Occipital lobe (tissue), 1 donor: Measurements from ENCODE around the gene PROB1. TPM values are rescaled to one million over a fixed set of nuclear protein-coding genes. Genes with fewer than 3 reads are reported as not detected.

ENCODE experiments used
- total RNA-seq: library from RNA; depleted of rRNA; stranded (reverse); fragments of >200 nt; gene quantifications from one replicate; pipeline ENCODE4 v1.2.3, GENCODE V29; 2014

PROB1 gene
- total RNA-seq, 1 donor from 2014 or later: 0.16 TPM

Other genes starting within 250 kb of the PROB1 start
- gene SIL1, start 196.7 kb downstream of the PROB1 start, total RNA-seq: 11.7 TPM
- 769 TPM for gene MATR3, start 101.4 kb downstream of the PROB1 start, total RNA-seq
- gene PAIP2, start 53.2 kb downstream of the PROB1 start, total RNA-seq: 111 TPM
- gene SLC23A1, start 11.8 kb downstream of the PROB1 start, total RNA-seq: not detected
- not detected for gene MZB1, start 5.2 kb downstream of the PROB1 start, total RNA-seq
- gene SPATA24, start 9.0 kb upstream of the PROB1 start, total RNA-seq: 3.6 TPM
- 46.6 TPM for gene DNAJC18, start 44.4 kb upstream of the PROB1 start, total RNA-seq
- 5.5 TPM for gene ECSCR, start 67.6 kb upstream of the PROB1 start, total RNA-seq
- not detected for gene SMIM33, start 75.9 kb upstream of the PROB1 start, total RNA-seq
- gene STING1, start 87.7 kb upstream of the PROB1 start, total RNA-seq: 3.6 TPM
- 124 TPM for gene UBE2D2, start 166.2 kb upstream of the PROB1 start, total RNA-seq